ENCODE results near the gene AARS2. TPM values are rescaled to one million over a fixed set of nuclear protein-coding genes. Genes with fewer than 3 reads are reported as not detected.

The AARS2 gene
- total and polyA plus RNA-seq, 10 of the 15 experiments (the other 5 are each of a cell fraction or from before 2014, with no cell fraction given), result 0.71 to 18.3 (median 12.7) TPM

DNA sequence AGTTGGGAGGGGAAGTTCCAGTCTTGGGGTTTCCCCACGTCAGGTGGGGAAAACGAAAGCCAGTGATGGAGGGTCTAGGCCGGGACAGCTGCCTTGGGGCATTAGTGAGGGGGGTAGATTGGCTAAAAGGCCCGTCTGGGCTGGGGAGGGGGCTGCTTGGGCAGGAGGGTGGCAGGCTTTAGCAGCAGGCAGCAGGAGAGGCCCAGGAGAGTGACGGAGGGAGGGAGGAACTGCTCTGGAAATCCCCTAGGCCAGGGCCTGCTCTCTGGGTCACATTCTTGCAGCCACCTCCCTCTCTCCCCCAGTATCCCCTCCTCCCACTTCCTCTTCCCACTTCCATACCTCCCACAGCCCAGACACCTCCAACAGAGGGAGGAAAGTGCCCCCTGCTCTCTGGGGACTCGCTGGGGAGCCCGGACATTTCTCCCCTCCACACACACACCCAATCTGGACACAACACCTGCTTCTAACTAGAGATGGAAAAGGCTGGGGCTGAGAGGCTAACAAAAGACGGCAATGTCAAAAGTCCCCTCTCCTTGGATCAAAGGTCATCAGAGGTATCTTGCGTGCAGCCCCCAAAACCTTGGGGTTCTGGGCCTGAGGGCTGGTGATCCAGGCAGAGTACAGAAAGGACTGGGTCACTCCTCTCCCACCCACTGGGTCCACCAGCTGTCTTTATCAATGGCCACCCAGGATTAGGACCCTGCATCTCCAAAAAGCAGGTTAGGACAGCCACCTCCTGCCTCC lies 49.6 kb downstream of the AARS2 start (continued):
- TF ChIP-seq, protein P1, sequence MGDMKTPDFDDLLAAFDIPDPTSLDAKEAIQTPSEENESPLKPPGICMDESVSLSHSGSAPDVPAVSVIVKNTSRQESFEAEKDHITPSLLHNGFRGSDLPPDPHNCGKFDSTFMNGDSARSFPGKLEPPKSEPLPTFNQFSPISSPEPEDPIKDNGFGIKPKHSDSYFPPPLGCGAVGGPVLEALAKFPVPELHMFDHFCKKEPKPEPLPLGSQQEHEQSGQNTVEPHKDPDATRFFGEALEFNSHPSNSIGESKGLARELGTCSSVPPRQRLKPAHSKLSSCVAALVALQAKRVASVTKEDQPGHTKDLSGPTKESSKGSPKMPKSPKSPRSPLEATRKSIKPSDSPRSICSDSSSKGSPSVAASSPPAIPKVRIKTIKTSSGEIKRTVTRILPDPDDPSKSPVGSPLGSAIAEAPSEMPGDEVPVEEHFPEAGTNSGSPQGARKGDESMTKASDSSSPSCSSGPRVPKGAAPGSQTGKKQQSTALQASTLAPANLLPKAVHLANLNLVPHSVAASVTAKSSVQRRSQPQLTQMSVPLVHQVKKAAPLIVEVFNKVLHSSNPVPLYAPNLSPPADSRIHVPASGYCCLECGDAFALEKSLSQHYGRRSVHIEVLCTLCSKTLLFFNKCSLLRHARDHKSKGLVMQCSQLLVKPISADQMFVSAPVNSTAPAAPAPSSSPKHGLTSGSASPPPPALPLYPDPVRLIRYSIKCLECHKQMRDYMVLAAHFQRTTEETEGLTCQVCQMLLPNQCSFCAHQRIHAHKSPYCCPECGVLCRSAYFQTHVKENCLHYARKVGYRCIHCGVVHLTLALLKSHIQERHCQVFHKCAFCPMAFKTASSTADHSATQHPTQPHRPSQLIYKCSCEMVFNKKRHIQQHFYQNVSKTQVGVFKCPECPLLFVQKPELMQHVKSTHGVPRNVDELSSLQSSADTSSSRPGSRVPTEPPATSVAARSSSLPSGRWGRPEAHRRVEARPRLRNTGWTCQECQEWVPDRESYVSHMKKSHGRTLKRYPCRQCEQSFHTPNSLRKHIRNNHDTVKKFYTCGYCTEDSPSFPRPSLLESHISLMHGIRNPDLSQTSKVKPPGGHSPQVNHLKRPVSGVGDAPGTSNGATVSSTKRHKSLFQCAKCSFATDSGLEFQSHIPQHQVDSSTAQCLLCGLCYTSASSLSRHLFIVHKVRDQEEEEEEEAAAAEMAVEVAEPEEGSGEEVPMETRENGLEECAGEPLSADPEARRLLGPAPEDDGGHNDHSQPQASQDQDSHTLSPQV (IDR thresholded peaks at IDR 0.05), result no peak
- TF ChIP-seq CBX5 (IDR thresholded peaks at IDR 0.05; ENCODE audit: low read depth), result no peak
- TF ChIP-seq NFYA (IDR thresholded peaks at IDR 0.05; ENCODE audit: borderline replicate concordance, low read depth, low read length), result no peak
- TF ChIP-seq ZNF207 (IDR thresholded peaks at IDR 0.05; ENCODE audit: borderline replicate concordance), result no peak
- TF ChIP-seq, protein P2, sequence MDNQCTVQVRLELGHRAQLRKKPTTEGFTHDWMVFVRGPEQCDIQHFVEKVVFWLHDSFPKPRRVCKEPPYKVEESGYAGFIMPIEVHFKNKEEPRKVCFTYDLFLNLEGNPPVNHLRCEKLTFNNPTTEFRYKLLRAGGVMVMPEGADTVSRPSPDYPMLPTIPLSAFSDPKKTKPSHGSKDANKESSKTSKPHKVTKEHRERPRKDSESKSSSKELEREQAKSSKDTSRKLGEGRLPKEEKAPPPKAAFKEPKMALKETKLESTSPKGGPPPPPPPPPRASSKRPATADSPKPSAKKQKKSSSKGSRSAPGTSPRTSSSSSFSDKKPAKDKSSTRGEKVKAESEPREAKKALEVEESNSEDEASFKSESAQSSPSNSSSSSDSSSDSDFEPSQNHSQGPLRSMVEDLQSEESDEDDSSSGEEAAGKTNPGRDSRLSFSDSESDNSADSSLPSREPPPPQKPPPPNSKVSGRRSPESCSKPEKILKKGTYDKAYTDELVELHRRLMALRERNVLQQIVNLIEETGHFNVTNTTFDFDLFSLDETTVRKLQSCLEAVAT (IDR thresholded peaks at IDR 0.05), result peak; percentile 84; the same call in 1 of the 2 replicates
- TF ChIP-seq BCL11A (IDR thresholded peaks at IDR 0.05; ENCODE audit: low read depth, low read length), result peak; percentile 41; the same call in 1 of the 2 replicates
- peak in 1 of 2 experiments; percentile 30; a peak in 1 of 4 replicates for TF ChIP-seq EP300 (IDR thresholded peaks at IDR 0.05; ENCODE audit: borderline replicate concordance in 1 of 2, control insufficient read depth in 1 of 2, low read depth in 2 of 2, low read length in 2 of 2)
- peak; percentile 38; the same call in 1 of the 2 replicates for TF ChIP-seq LARP7 (IDR thresholded peaks at IDR 0.05)
- TF ChIP-seq SMAD5 (IDR thresholded peaks at IDR 0.05; ENCODE audit: low read depth), result no peak; the same call in none of the 2 replicates
- TF ChIP-seq SMARCA5 (IDR thresholded peaks at IDR 0.05), result no peak
- no peak for TF ChIP-seq ASH2L (IDR thresholded peaks at IDR 0.05; ENCODE audit: borderline replicate concordance, low read depth)
- no peak; the same call in 1 of the 2 replicates for TF ChIP-seq WRNIP1 (IDR thresholded peaks at IDR 0.05; ENCODE audit: borderline replicate concordance, low read depth, low read length)
- no peak for TF ChIP-seq ZZZ3 (IDR thresholded peaks at IDR 0.05; ENCODE audit: control insufficient read depth, insufficient read length, low read depth)
- no peak; the same call in 1 of the 2 replicates for TF ChIP-seq NR2C1 (IDR thresholded peaks at IDR 0.05)
- TF ChIP-seq, protein P3, sequence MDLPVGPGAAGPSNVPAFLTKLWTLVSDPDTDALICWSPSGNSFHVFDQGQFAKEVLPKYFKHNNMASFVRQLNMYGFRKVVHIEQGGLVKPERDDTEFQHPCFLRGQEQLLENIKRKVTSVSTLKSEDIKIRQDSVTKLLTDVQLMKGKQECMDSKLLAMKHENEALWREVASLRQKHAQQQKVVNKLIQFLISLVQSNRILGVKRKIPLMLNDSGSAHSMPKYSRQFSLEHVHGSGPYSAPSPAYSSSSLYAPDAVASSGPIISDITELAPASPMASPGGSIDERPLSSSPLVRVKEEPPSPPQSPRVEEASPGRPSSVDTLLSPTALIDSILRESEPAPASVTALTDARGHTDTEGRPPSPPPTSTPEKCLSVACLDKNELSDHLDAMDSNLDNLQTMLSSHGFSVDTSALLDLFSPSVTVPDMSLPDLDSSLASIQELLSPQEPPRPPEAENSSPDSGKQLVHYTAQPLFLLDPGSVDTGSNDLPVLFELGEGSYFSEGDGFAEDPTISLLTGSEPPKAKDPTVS (IDR thresholded peaks at IDR 0.05; ENCODE audit: low read depth, low read length), result no peak; the same call in 1 of the 2 replicates
- no peak for TF ChIP-seq SIN3A (IDR thresholded peaks at IDR 0.05; ENCODE audit: low read depth, low read length)
- TF ChIP-seq, protein P4, sequence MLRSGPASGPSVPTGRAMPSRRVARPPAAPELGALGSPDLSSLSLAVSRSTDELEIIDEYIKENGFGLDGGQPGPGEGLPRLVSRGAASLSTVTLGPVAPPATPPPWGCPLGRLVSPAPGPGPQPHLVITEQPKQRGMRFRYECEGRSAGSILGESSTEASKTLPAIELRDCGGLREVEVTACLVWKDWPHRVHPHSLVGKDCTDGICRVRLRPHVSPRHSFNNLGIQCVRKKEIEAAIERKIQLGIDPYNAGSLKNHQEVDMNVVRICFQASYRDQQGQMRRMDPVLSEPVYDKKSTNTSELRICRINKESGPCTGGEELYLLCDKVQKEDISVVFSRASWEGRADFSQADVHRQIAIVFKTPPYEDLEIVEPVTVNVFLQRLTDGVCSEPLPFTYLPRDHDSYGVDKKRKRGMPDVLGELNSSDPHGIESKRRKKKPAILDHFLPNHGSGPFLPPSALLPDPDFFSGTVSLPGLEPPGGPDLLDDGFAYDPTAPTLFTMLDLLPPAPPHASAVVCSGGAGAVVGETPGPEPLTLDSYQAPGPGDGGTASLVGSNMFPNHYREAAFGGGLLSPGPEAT (IDR thresholded peaks at IDR 0.05; ENCODE audit: low read depth), result peak; percentile 95
- TF ChIP-seq RAD51 (IDR thresholded peaks at IDR 0.05), result peak; percentile 14; the same call in 1 of the 2 replicates
- TF ChIP-seq STAT1 (conservative IDR thresholded peaks at IDR 0.05), result no peak
- TF ChIP-seq, protein P5, sequence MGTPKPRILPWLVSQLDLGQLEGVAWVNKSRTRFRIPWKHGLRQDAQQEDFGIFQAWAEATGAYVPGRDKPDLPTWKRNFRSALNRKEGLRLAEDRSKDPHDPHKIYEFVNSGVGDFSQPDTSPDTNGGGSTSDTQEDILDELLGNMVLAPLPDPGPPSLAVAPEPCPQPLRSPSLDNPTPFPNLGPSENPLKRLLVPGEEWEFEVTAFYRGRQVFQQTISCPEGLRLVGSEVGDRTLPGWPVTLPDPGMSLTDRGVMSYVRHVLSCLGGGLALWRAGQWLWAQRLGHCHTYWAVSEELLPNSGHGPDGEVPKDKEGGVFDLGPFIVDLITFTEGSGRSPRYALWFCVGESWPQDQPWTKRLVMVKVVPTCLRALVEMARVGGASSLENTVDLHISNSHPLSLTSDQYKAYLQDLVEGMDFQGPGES (IDR thresholded peaks at IDR 0.05), result no peak
